ENCODE results near the gene COL1A1.

DNA sequence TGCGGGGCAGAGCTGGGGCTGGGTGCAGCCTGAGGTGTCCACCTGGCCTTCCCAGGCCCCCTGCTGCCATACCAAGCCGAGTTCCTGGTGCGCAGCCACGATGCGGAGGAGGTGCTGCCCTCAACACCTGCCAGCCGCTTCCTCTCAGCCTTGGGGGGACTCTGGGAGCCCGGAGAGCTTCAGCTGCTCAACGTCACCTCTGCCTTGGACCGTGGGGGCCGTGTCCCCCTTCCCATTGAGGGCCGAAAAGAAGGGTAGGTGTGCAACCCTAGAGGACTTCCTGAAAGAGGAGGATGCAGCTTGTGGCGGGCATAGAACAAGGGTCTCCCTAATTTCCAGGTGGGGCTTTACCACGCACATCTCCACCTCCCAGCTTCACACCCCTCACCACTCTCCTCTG, 33.1 kb downstream of the COL1A1 start:
- TF ChIP-seq, protein P1, sequence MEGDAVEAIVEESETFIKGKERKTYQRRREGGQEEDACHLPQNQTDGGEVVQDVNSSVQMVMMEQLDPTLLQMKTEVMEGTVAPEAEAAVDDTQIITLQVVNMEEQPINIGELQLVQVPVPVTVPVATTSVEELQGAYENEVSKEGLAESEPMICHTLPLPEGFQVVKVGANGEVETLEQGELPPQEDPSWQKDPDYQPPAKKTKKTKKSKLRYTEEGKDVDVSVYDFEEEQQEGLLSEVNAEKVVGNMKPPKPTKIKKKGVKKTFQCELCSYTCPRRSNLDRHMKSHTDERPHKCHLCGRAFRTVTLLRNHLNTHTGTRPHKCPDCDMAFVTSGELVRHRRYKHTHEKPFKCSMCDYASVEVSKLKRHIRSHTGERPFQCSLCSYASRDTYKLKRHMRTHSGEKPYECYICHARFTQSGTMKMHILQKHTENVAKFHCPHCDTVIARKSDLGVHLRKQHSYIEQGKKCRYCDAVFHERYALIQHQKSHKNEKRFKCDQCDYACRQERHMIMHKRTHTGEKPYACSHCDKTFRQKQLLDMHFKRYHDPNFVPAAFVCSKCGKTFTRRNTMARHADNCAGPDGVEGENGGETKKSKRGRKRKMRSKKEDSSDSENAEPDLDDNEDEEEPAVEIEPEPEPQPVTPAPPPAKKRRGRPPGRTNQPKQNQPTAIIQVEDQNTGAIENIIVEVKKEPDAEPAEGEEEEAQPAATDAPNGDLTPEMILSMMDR (IDR thresholded peaks at IDR 0.05) = no peak
- no peak for TF ChIP-seq POLR2A (IDR thresholded peaks at IDR 0.05)
